ENCODE results near the gene GRK5. TPM values are rescaled to one million over a fixed set of nuclear protein-coding genes. Genes with fewer than 3 reads are reported as not detected.

GRK5 gene
- total RNA-seq, 1 donor from 2014 or later: 2.8 TPM

GRCh38 chr10:119374236-119374635 lies 166.9 kb downstream of the GRK5 start:
- Histone ChIP-seq H3K36me3 (ENCODE audit: control insufficient read depth, insufficient read depth, low read length) (no peaks in the 10 kb centered on the region), H3K27me3 (ENCODE audit: control insufficient read depth, insufficient read depth, low read length) (no peaks in the 10 kb centered on the region), H3K4me3 (ENCODE audit: low read depth, low read length) (no peak overlapping the region)
- no peak for DNase-seq (ENCODE audit: low read depth)
- no peak for TF ChIP-seq CTCF (IDR thresholded peaks at IDR 0.05; ENCODE audit: insufficient read depth, low read length, poor library complexity, severe bottlenecking)

GRCh38 chr10:119375574-119376272 lies 168.4 kb downstream of the GRK5 start:
- no peaks in the 10 kb centered on the region for H3K27me3 ChIP-seq (ENCODE audit: control insufficient read depth, insufficient read depth, low read length)
- no peak for TF ChIP-seq CTCF (IDR thresholded peaks at IDR 0.05; ENCODE audit: insufficient read depth, low read length, poor library complexity, severe bottlenecking)
- no peak overlapping the region for H3K4me3 ChIP-seq (ENCODE audit: low read depth, low read length)
- peak; percentile 44 for DNase-seq (ENCODE audit: low read depth)
- H3K36me3 ChIP-seq (ENCODE audit: control insufficient read depth, insufficient read depth, low read length): no peaks in the 10 kb centered on the region

GRCh38 chr10:119377451-119377957 lies 170.1 kb downstream of the GRK5 start:
- no peak for TF ChIP-seq CTCF (IDR thresholded peaks at IDR 0.05; ENCODE audit: insufficient read depth, low read length, poor library complexity, severe bottlenecking)
- Histone ChIP-seq H3K27me3 (ENCODE audit: control insufficient read depth, insufficient read depth, low read length) (no peaks in the 10 kb centered on the region), H3K36me3 (ENCODE audit: control insufficient read depth, insufficient read depth, low read length) (no peaks in the 10 kb centered on the region), H3K4me3 (ENCODE audit: low read depth, low read length) (no peak overlapping the region)
- DNase-seq (ENCODE audit: low read depth): no peak

- H3K27me3 ChIP-seq (ENCODE audit: control insufficient read depth, insufficient read depth, low read length): no peaks in the 10 kb centered on the region
- no peak overlapping the region for H3K4me3 ChIP-seq (ENCODE audit: low read depth, low read length)
- no peak for TF ChIP-seq CTCF (IDR thresholded peaks at IDR 0.05; ENCODE audit: insufficient read depth, low read length, poor library complexity, severe bottlenecking)
- DNase-seq (ENCODE audit: low read depth): no peak
- no peaks in the 10 kb centered on the region for H3K36me3 ChIP-seq (ENCODE audit: control insufficient read depth, insufficient read depth, low read length)
These were observed 170.8 kb downstream of the GRK5 start for GRCh38 chr10:119377958-119378736.

- no peaks in the 10 kb centered on the region for H3K36me3 ChIP-seq (ENCODE audit: control insufficient read depth, insufficient read depth, low read length)
- DNase-seq (ENCODE audit: low read depth): no peak
- no peak for TF ChIP-seq CTCF (IDR thresholded peaks at IDR 0.05; ENCODE audit: insufficient read depth, low read length, poor library complexity, severe bottlenecking)
- H3K27me3 ChIP-seq (ENCODE audit: control insufficient read depth, insufficient read depth, low read length): no peaks in the 10 kb centered on the region
- H3K4me3 ChIP-seq (ENCODE audit: low read depth, low read length): no peak overlapping the region
These were observed 171.3 kb downstream of the GRK5 start for GRCh38 chr10:119378737-119379067.
